ENCODE data around the gene KCTD6.

KCTD6 gene

GRCh38 chr3:58471025-58471887 lies 20.6 kb upstream of the KCTD6 start:
- Mint-ChIP-seq H3K27ac (peak overlapping the region; percentile 76 to 95 (median 85)), H3K27me3 (ENCODE audit: low read depth) (peaks cover 3% of the 10 kb centered on the region), H3K4me1 (peaks cover 47% of the 10 kb centered on the region), H3K36me3 (ENCODE audit: low read depth) (no peaks in the 10 kb centered on the region), H3K9me3 (no peaks in the 10 kb centered on the region), H3K4me3 (peak overlapping the region in 1 of 3 experiments; percentile 13)
- no peak for TF ChIP-seq CTCF (IDR thresholded peaks at IDR 0.05; ENCODE audit: unreplicated experiment in 3 of 3)

- peaks cover 3% of the 10 kb centered on the region for H3K36me3 Mint-ChIP-seq (ENCODE audit: low read depth)
- H3K4me3 Mint-ChIP-seq = no peak overlapping the region
- peaks cover 44% of the 10 kb centered on the region for H3K4me1 Mint-ChIP-seq
- no peak for TF ChIP-seq CTCF (IDR thresholded peaks at IDR 0.05; ENCODE audit: unreplicated experiment in 3 of 3)
- peak overlapping the region; percentile 38 to 77 (median 52) for H3K27ac Mint-ChIP-seq
- peaks cover 6% of the 10 kb centered on the region for H3K27me3 Mint-ChIP-seq (ENCODE audit: low read depth)
- no peaks in the 10 kb centered on the region for H3K9me3 Mint-ChIP-seq
Measured at GRCh38 chr3:58473275-58473674, 18.6 kb upstream of the KCTD6 start.

- Mint-ChIP-seq H3K4me3 (no peak overlapping the region), H3K27ac (peak overlapping the region in 1 of 3 experiments; percentile 3), H3K9me3 (peaks cover 4% of the 10 kb centered on the region), H3K27me3 (ENCODE audit: low read depth) (peaks cover 6% of the 10 kb centered on the region), H3K36me3 (ENCODE audit: low read depth) (peaks cover 3% of the 10 kb centered on the region), H3K4me1 (peaks cover 37% of the 10 kb centered on the region)
- TF ChIP-seq CTCF (IDR thresholded peaks at IDR 0.05; ENCODE audit: unreplicated experiment in 3 of 3) = no peak
Measured at GRCh38 chr3:58474348-58474911, 17.5 kb upstream of the KCTD6 start.

- peaks cover 4% of the 10 kb centered on the region for H3K9me3 Mint-ChIP-seq
- H3K4me3 Mint-ChIP-seq = no peak overlapping the region
- peak overlapping the region in 2 of 3 experiments; percentile 0 to 3 for H3K27ac Mint-ChIP-seq
- H3K36me3 Mint-ChIP-seq (ENCODE audit: low read depth) = peaks cover 3% of the 10 kb centered on the region
- H3K4me1 Mint-ChIP-seq = peaks cover 32% of the 10 kb centered on the region
- TF ChIP-seq CTCF (IDR thresholded peaks at IDR 0.05; ENCODE audit: unreplicated experiment in 3 of 3) = no peak
- peaks cover 6% of the 10 kb centered on the region for H3K27me3 Mint-ChIP-seq (ENCODE audit: low read depth)
Measured at GRCh38 chr3:58474967-58475578, 16.8 kb upstream of the KCTD6 start.

GRCh38 chr3:58478781-58479180 lies 13.1 kb upstream of the KCTD6 start:
- Mint-ChIP-seq H3K9me3 (peaks cover 11% of the 10 kb centered on the region), H3K4me3 (no peak overlapping the region), H3K36me3 (ENCODE audit: low read depth) (peaks cover 3% of the 10 kb centered on the region), H3K4me1 (peaks cover 10% of the 10 kb centered on the region), H3K27ac (no peak overlapping the region), H3K27me3 (ENCODE audit: low read depth) (peaks cover 3% of the 10 kb centered on the region)
- no peak for TF ChIP-seq CTCF (IDR thresholded peaks at IDR 0.05; ENCODE audit: unreplicated experiment in 3 of 3)

Measured in nephron (organoid).